Caco-2 (cell line): ENCODE measurements around the gene PBX4. TPM values are rescaled to one million over a fixed set of nuclear protein-coding genes. Genes with fewer than 3 reads are reported as not detected.
"Not testable (repeated sequence)": the region's sequence is repeated elsewhere in the genome, so short reads cannot be mapped to it uniquely, and the experiment has no call there.

Source experiments
- Bru-seq: library from RNA; stranded (reverse); fragments of 400-500 nt; gene quantifications from one replicate; lab custom pipeline; 2021; lab: Mats Ljungman, UMichigan
- BruChase-seq, 2 experiments: library from RNA; stranded (reverse); fragments of 400-500 nt; gene quantifications; one replicate each; lab custom pipeline; 2021; lab: Mats Ljungman, UMichigan
- BruUV-seq: library from RNA; stranded (reverse); fragments of 400-500 nt; replicated peaks from 2 replicates; lab custom pipeline; 2021; lab: Mats Ljungman, UMichigan
- CTCF ChIA-PET: fragments of 300-600 bp; sonication (Branson Sonifier 250); formaldehyde crosslinking; loops from one replicate; lab custom pipeline; 2022; ENCODE audit warnings: antibody characterized with exemption; lab: Charles Lee
- POLR2A ChIA-PET: fragments of 300-600 bp; sonication (Branson Sonifier 250); formaldehyde crosslinking; loops from one replicate; lab custom pipeline; 2022; ENCODE audit warnings: antibody characterized with exemption; lab: Charles Lee
- DNase-seq, 2 experiments: peaks; one replicate each; pipeline versions ENCODE4 v3.0.0 to v3.0.0-alpha.2; 2020 to 2022
- H3K27me3 ChIP-seq: replicated peaks from 2 replicates; pipeline ENCODE4 v1.6.0; 2011; ENCODE audit warnings: low read length; ENCODE audit not compliant: control insufficient read depth, insufficient read depth
- H3K36me3 ChIP-seq: 2 replicates; pipeline ENCODE4 v1.5.1; 2011; ENCODE audit warnings: low read length; ENCODE audit not compliant: control insufficient read depth, insufficient read depth
- H3K4me1 ChIP-seq: fragments of 250-450 bp; sonication (Bioruptor Pico); 2 replicates; pipeline ENCODE4 v1.5.1; 2020; ENCODE audit warnings: mild to moderate bottlenecking
- H3K4me3 ChIP-seq: 2 replicates; pipeline ENCODE4 v1.5.1; 2011; ENCODE audit warnings: low read depth, mild to moderate bottlenecking, control low read depth, low read length
- H3K9me3 ChIP-seq: fragments of 250-450 bp; sonication (Bioruptor Pico); 2 replicates; pipeline ENCODE4 v1.5.1; 2020; ENCODE audit warnings: mild to moderate bottlenecking, moderate library complexity
- H3K27ac Mint-ChIP-seq: one replicate; pipeline ENCODE4 v1.8.0; 2022; ENCODE audit warnings: mixed read lengths; ENCODE audit not compliant: unreplicated experiment
- H3K27me3 Mint-ChIP-seq: one replicate; pipeline ENCODE4 v1.8.0; 2022; ENCODE audit warnings: mixed read lengths; ENCODE audit not compliant: insufficient read depth, unreplicated experiment
- H3K36me3 Mint-ChIP-seq: one replicate; pipeline ENCODE4 v1.8.0; 2022; ENCODE audit warnings: mild to moderate bottlenecking, mixed read lengths; ENCODE audit not compliant: insufficient read depth, unreplicated experiment
- H3K4me1 Mint-ChIP-seq: one replicate; pipeline ENCODE4 v1.8.0; 2022; ENCODE audit warnings: low read depth, mixed read lengths; ENCODE audit not compliant: unreplicated experiment
- H3K4me3 Mint-ChIP-seq: one replicate; pipeline ENCODE4 v1.8.0; 2022; ENCODE audit warnings: mild to moderate bottlenecking, moderate library complexity, mixed read lengths; ENCODE audit not compliant: unreplicated experiment
- H3K9me3 Mint-ChIP-seq: one replicate; pipeline ENCODE4 v1.8.0; 2022; ENCODE audit warnings: mixed read lengths; ENCODE audit not compliant: unreplicated experiment
- intact Hi-C: fragments of 100-400 bp; cut with micrococcal nuclease; formaldehyde crosslinking; loops from one replicate; pipeline ENCODE4 v1.10.0; 2022; ENCODE audit not compliant: unreplicated experiment
- long read RNA-seq: library from polyadenylated mRNA; stranded (forward); transcript quantifications from one replicate; pipeline ENCODE4 v2.0.0, GENCODE V29; 2022
- total RNA-seq: library from RNA; stranded (reverse); gene quantifications from 2 replicates; pipeline ENCODE4 v1.2.3, GENCODE V29; 2022
- TF ChIP-seq, protein P1 (sequence below), 2 experiments: fragments of 200-600 bp in 1 of 2; IDR thresholded peaks; 1 replicate in 1 of 2; 2 replicates in 1 of 2; pipeline versions ENCODE4 v1.5.1 to v1.8.0; 2011 to 2022; ENCODE audit warnings: antibody characterized with exemption in 1 of 2, control low read depth in 1 of 2, inconsistent platforms in 1 of 2, low read depth in 1 of 2, low read length in 1 of 2, mild to moderate bottlenecking in 1 of 2, moderate library complexity in 1 of 2; ENCODE audit not compliant: insufficient read depth in 1 of 2, severe bottlenecking in 1 of 2, unreplicated experiment in 1 of 2

Gene PBX4, protein sequence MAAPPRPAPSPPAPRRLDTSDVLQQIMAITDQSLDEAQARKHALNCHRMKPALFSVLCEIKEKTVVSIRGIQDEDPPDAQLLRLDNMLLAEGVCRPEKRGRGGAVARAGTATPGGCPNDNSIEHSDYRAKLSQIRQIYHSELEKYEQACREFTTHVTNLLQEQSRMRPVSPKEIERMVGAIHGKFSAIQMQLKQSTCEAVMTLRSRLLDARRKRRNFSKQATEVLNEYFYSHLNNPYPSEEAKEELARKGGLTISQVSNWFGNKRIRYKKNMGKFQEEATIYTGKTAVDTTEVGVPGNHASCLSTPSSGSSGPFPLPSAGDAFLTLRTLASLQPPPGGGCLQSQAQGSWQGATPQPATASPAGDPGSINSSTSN
- total RNA-seq (3.5 and 3.6 TPM in 2 replicates), Bru-seq, nascent RNA (percentile 42 among the genes with signal in this experiment), BruChase-seq, experiment 1, labeled RNA remaining after a 2-hour chase (percentile 48 among the genes with signal in this experiment), BruChase-seq, experiment 2, labeled RNA remaining after a 6-hour chase (percentile 45 among the genes with signal in this experiment)
- long read RNA-seq, partial matches to known transcripts: 0 of 3 reads
- long read RNA-seq, other reads (novel, unspliced or antisense): 2 of 3 reads

DNA sequence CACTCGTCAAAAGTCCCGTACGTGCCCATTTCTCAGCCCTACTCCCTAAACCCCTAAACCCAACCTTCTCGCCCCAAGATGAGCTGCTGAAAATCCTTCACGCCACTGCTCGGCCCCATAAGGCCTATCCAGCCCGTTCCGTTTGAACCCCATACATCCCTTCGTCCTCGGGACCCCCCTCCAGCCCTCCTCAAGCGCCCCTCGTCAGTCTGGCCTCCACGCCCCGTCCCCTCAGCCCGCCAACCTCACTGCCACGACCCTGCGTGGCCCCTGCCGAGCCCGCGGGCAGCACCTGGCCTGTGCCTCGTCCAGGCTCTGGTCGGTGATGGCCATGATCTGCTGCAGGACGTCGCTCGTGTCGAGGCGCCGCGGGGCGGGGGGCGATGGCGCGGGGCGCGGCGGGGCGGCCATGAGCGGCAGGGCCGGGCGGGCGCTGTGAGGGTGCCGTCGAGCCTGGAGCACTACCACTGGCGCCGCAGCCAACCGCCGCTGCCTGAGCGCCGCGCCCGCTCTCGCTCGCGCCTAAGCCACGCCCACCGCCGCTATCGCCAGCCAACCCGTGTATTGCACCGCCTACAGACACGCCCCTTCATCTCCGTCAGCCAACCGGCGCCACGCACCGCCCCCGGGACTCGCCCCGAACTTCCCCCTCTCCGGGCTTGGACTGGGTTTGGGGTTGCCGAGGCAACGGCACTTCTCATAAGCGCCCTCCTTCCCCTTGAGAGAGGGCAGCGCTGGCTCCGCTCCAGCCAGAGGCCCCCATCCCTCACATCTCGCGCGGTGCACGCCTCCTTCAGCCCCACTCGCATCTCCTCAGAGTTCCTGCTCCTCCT lies at the start of gene PBX4:
TSS of gene PBX4 (minus strand) at position 469 of the 833 bp plus-strand sequence. CDS start at position 411, 58 bp downstream.
- POLR2A ChIA-PET: no interaction called here
- Histone ChIP-seq H3K27me3 (no peaks in the 10 kb centered on the region), H3K36me3 (no peaks in the 10 kb centered on the region), H3K4me1 (peaks cover 9% of the 10 kb centered on the region), H3K4me3 (peak within 1 kb of the TSS; percentile 69), H3K9me3 (no peaks in the 10 kb centered on the region)
- CTCF ChIA-PET: no interaction called here
- Mint-ChIP-seq H3K4me1 (peaks cover 5% of the 10 kb centered on the region), H3K9me3 (no peaks in the 10 kb centered on the region), H3K4me3 (peak within 1 kb of the TSS; percentile 70), H3K27ac (peak within 1 kb of the TSS; percentile 42), H3K36me3 (peaks cover 10% of the 10 kb centered on the region), H3K27me3 (no peaks in the 10 kb centered on the region)
- DNase-seq: peak; percentile 96
- intact Hi-C loops: loop anchor here (1.0 to 5.0 kb wide), 2 partner anchors 9 to 66 kb away; no protein-coding TSS in a partner anchor
- BruUV-seq: no TSS peak
- TF ChIP-seq, protein P1, sequence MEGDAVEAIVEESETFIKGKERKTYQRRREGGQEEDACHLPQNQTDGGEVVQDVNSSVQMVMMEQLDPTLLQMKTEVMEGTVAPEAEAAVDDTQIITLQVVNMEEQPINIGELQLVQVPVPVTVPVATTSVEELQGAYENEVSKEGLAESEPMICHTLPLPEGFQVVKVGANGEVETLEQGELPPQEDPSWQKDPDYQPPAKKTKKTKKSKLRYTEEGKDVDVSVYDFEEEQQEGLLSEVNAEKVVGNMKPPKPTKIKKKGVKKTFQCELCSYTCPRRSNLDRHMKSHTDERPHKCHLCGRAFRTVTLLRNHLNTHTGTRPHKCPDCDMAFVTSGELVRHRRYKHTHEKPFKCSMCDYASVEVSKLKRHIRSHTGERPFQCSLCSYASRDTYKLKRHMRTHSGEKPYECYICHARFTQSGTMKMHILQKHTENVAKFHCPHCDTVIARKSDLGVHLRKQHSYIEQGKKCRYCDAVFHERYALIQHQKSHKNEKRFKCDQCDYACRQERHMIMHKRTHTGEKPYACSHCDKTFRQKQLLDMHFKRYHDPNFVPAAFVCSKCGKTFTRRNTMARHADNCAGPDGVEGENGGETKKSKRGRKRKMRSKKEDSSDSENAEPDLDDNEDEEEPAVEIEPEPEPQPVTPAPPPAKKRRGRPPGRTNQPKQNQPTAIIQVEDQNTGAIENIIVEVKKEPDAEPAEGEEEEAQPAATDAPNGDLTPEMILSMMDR (IDR thresholded peaks at IDR 0.05; ENCODE audit: insufficient read depth in 1 of 2, low read depth in 1 of 2, low read length in 1 of 2, severe bottlenecking in 1 of 2, unreplicated experiment in 1 of 2): no peak

DNA sequence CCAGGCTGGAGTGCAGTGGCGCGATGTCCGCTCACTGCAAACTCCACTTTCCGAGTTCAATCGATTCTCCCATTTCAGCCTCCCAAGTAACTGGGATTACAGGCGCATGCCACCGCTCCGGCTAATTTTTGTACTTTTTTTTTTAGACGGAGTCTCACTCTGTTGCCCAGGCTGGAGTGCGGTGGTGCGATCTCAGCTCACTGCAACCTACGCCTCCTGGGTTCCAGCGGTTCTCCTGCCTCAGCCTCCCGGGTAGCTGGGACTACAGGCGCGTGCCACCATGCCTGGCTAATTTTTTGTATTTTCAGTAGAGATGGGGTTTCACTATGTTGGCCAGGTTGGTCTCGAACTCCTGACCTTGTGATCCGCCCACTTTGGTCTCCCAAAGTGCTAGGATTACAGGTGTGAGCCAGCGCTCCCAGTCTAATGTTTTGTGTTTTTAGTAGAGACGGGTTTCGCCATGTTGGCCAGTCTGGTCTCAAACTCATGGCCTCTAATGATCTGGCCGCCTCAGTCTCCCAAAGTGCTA lies 47.0 kb upstream of the PBX4 start:
- H3K36me3 Mint-ChIP-seq: peaks cover 24% of the 10 kb centered on the region
- H3K27me3 ChIP-seq, H3K9me3 Mint-ChIP-seq, H3K27ac Mint-ChIP-seq, H3K4me3 Mint-ChIP-seq, H3K4me3 ChIP-seq, BruUV-seq, CTCF ChIA-PET, H3K27me3 Mint-ChIP-seq, H3K4me1 Mint-ChIP-seq, H3K4me1 ChIP-seq, H3K36me3 ChIP-seq, DNase-seq, H3K9me3 ChIP-seq: not testable (repeated sequence)
- POLR2A ChIA-PET: interaction anchor here (0.7 kb wide), 1 partner anchor 248 kb away, joined by 3 read pairs; no protein-coding TSS in a partner anchor
- intact Hi-C loops: loop anchor here (10.0 kb wide), 1 partner anchor 199 kb away; the partner anchor contains the start of gene ZNF253

DNA sequence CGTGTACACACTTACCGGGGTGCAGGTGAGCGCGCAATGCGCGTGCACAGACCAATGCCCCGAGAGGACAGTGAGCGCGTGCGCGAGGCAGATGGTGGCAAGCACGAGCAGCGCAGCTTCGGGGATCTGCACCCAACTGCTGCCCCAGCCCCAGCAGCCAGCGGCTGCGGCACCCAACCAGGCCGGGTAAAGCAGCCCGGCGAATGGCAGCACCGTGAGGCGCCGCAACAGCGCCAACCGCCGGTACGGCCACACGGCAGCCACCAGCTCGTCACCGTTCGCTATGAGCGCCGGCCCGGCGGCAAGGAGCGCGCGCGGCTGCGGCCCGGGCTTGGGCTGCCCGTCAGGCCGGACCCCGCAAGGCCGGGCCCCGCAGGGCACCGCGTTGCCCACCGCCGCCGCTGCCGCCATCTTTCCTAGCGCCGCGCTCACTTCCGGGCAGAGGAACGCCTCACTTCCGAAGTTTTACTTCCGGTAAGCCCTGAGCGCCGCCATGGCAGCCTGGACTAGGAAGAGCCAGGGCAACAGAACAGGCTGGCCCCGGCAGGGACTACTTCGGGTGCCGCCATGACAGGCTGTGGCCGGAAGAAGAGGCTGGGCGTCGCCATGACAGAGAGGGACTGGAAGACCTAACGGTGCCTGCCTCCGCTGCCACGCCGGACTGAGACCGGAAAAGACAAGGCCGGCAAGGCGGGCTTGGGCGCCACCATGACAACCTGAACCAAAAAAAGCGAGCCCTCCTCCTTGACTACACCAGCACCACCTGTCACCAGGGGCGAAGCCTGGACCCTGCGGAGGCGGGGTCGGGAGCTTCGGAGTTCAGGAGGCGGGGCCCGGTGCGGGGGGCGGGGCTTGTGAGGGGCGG lies 45.0 kb upstream of the PBX4 start, which contains the start of gene ATP13A1:
TSS of gene ATP13A1 (minus strand) at position 421 of the 865 bp plus-strand sequence. CDS start at position 411, 10 bp downstream.
- no peaks in the 10 kb centered on the region; the same call in 1 of the 2 replicates for H3K36me3 ChIP-seq
- TF ChIP-seq, protein P1 (IDR thresholded peaks at IDR 0.05; ENCODE audit: insufficient read depth in 1 of 2, low read depth in 1 of 2, low read length in 1 of 2, severe bottlenecking in 1 of 2, unreplicated experiment in 1 of 2): no peak
- intact Hi-C loops: loop anchor here (1.0 to 10.0 kb wide), 4 partner anchors 37 to 201 kb away; partner anchors contain the start of genes ZNF14 and ZNF253
- H3K36me3 Mint-ChIP-seq: peaks cover 20% of the 10 kb centered on the region
- CTCF ChIA-PET: interaction anchor here (0.6 to 0.7 kb wide), 2 partner anchors 112 to 225 kb away, joined by 3 read pairs; no protein-coding TSS in a partner anchor
- no peaks in the 10 kb centered on the region for H3K27me3 Mint-ChIP-seq
- peak within 1 kb of the TSS; percentile 82 for H3K4me3 Mint-ChIP-seq
- peak within 1 kb of the TSS; percentile 99 for H3K4me3 ChIP-seq
- H3K27ac Mint-ChIP-seq: peak within 1 kb of the TSS; percentile 93
- peak; percentile 93 to 97 for DNase-seq
- H3K9me3 Mint-ChIP-seq: no peaks in the 10 kb centered on the region
- BruUV-seq: no TSS peak
- no peaks in the 10 kb centered on the region for H3K9me3 ChIP-seq
- POLR2A ChIA-PET: interaction anchor here (0.5 to 1.0 kb wide), 8 partner anchors 60 to 207 kb away, joined by 3 to 10 read pairs (median 5); partner anchors contain the start of genes ZNF14 and ZNF253
- H3K27me3 ChIP-seq: no peaks in the 10 kb centered on the region
- H3K4me1 Mint-ChIP-seq: no peaks in the 10 kb centered on the region
- H3K4me1 ChIP-seq: no peaks in the 10 kb centered on the region; the same call in 1 of the 2 replicates
